ENCODE results near the gene RABEP1.

GRCh38 chr17:5408186-5408585, 126.1 kb downstream of the RABEP1 start:
- no peak for TF ChIP-seq EZH2 (IDR thresholded peaks at IDR 0.05)
- no peak for TF ChIP-seq POLR2AphosphoS5 (IDR thresholded peaks at IDR 0.05; ENCODE audit: borderline replicate concordance, low read depth, low read length)
- no peak for TF ChIP-seq FOXP2 (optimal IDR thresholded peaks at IDR 0.05; ENCODE audit: control extremely low read depth, extremely low read length, insufficient read depth)
